ENCODE measurements around the gene KDM2A. TPM values are rescaled to one million over a fixed set of nuclear protein-coding genes. Genes with fewer than 3 reads are reported as not detected.

Gene KDM2A
- total RNA-seq, 1 donor from 2014 or later, result 62.9 TPM

- H3K9me3 Mint-ChIP-seq (ENCODE audit: unreplicated experiment), result no peaks in the 10 kb centered on the region
- peaks cover 36% of the 10 kb centered on the region for H3K4me1 Mint-ChIP-seq (ENCODE audit: unreplicated experiment)
- H3K27me3 Mint-ChIP-seq (ENCODE audit: unreplicated experiment), result no peaks in the 10 kb centered on the region
- no peak for DNase-seq (ENCODE audit: extremely low spot score, unreplicated experiment)
- H3K36me3 Mint-ChIP-seq (ENCODE audit: unreplicated experiment), result peaks cover 12% of the 10 kb centered on the region
- H3K27ac Mint-ChIP-seq (ENCODE audit: unreplicated experiment), result peak overlapping the region; percentile 75
- no peak for TF ChIP-seq CTCF (IDR thresholded peaks at IDR 0.05)
- peak overlapping the region; percentile 92 for H3K4me3 Mint-ChIP-seq (ENCODE audit: unreplicated experiment)
Measured at GRCh38 chr11:67289651-67290479, 170.8 kb downstream of the KDM2A start.

GRCh38 chr11:67290801-67291200 is 171.7 kb downstream of the KDM2A start:
- DNase-seq (ENCODE audit: extremely low spot score, unreplicated experiment), result no peak
- no peak overlapping the region for H3K27ac Mint-ChIP-seq (ENCODE audit: unreplicated experiment)
- no peaks in the 10 kb centered on the region for H3K27me3 Mint-ChIP-seq (ENCODE audit: unreplicated experiment)
- H3K9me3 Mint-ChIP-seq (ENCODE audit: unreplicated experiment), result no peaks in the 10 kb centered on the region
- TF ChIP-seq CTCF (IDR thresholded peaks at IDR 0.05), result no peak
- peaks cover 17% of the 10 kb centered on the region for H3K36me3 Mint-ChIP-seq (ENCODE audit: unreplicated experiment)
- no peak overlapping the region for H3K4me3 Mint-ChIP-seq (ENCODE audit: unreplicated experiment)
- H3K4me1 Mint-ChIP-seq (ENCODE audit: unreplicated experiment), result peaks cover 36% of the 10 kb centered on the region

- no peak for DNase-seq (ENCODE audit: extremely low spot score, unreplicated experiment)
- peaks cover 26% of the 10 kb centered on the region for H3K36me3 Mint-ChIP-seq (ENCODE audit: unreplicated experiment)
- peaks cover 7% of the 10 kb centered on the region for H3K9me3 Mint-ChIP-seq (ENCODE audit: unreplicated experiment)
- H3K4me1 Mint-ChIP-seq (ENCODE audit: unreplicated experiment), result peaks cover 36% of the 10 kb centered on the region
- H3K27ac Mint-ChIP-seq (ENCODE audit: unreplicated experiment), result no peak overlapping the region
- no peak overlapping the region for H3K4me3 Mint-ChIP-seq (ENCODE audit: unreplicated experiment)
- no peak for TF ChIP-seq CTCF (IDR thresholded peaks at IDR 0.05)
- H3K27me3 Mint-ChIP-seq (ENCODE audit: unreplicated experiment), result no peaks in the 10 kb centered on the region
Measured at GRCh38 chr11:67291481-67292381, 172.7 kb downstream of the KDM2A start.

GRCh38 chr11:67292671-67293070 is 173.6 kb downstream of the KDM2A start:
- H3K27ac Mint-ChIP-seq (ENCODE audit: unreplicated experiment), result peak overlapping the region; percentile 11
- no peak for TF ChIP-seq CTCF (IDR thresholded peaks at IDR 0.05)
- peaks cover 29% of the 10 kb centered on the region for H3K4me1 Mint-ChIP-seq (ENCODE audit: unreplicated experiment)
- no peak overlapping the region for H3K4me3 Mint-ChIP-seq (ENCODE audit: unreplicated experiment)
- no peaks in the 10 kb centered on the region for H3K27me3 Mint-ChIP-seq (ENCODE audit: unreplicated experiment)
- no peak for DNase-seq (ENCODE audit: extremely low spot score, unreplicated experiment)
- peaks cover 7% of the 10 kb centered on the region for H3K9me3 Mint-ChIP-seq (ENCODE audit: unreplicated experiment)
- peaks cover 33% of the 10 kb centered on the region for H3K36me3 Mint-ChIP-seq (ENCODE audit: unreplicated experiment)

- Mint-ChIP-seq H3K4me1 (ENCODE audit: unreplicated experiment) (peaks cover 25% of the 10 kb centered on the region), H3K9me3 (ENCODE audit: unreplicated experiment) (peaks cover 7% of the 10 kb centered on the region), H3K27ac (ENCODE audit: unreplicated experiment) (no peak overlapping the region), H3K27me3 (ENCODE audit: unreplicated experiment) (no peaks in the 10 kb centered on the region), H3K4me3 (ENCODE audit: unreplicated experiment) (no peak overlapping the region), H3K36me3 (ENCODE audit: unreplicated experiment) (peaks cover 36% of the 10 kb centered on the region)
- TF ChIP-seq CTCF (IDR thresholded peaks at IDR 0.05), result no peak
- DNase-seq (ENCODE audit: extremely low spot score, unreplicated experiment), result no peak
Measured at GRCh38 chr11:67293090-67293489, 174.0 kb downstream of the KDM2A start.
